HCT116 (cell line): ENCODE measurements around the gene ING4. TPM values are rescaled to one million over a fixed set of nuclear protein-coding genes. Genes with fewer than 3 reads are reported as not detected.

Experiments used
- ATAC-seq: fragments of 200-7000 bp; cut with Tn5 transposase; 2 replicates; pipeline ENCODE4 v1.9.1; 2020; ENCODE audit warnings: mild to moderate bottlenecking, moderate library complexity
- BruUV-seq: library from RNA; stranded (reverse); fragments of 400-500 nt; replicated peaks from 2 replicates; lab custom pipeline; 2021; lab: Mats Ljungman, UMichigan
- CTCF ChIA-PET: fragments of 300-600 bp; sonication (Branson Sonifier 250); formaldehyde crosslinking; loops from one replicate; lab custom pipeline; 2021; ENCODE audit warnings: antibody characterized with exemption; lab: Charles Lee
- POLR2A ChIA-PET: fragments of 300-600, 350-600 bp; sonication (Branson Sonifier 250); formaldehyde crosslinking; loops from one replicate; lab custom pipeline; 2021; ENCODE audit warnings: antibody characterized with exemption; lab: Charles Lee
- RAD21 ChIA-PET, 2 experiments: fragments of 300-600 bp; sonication (Branson Sonifier 250); formaldehyde crosslinking; loops; one replicate each; lab custom pipeline; 2023; ENCODE audit warnings: low total read pairs in 2 of 2; ENCODE audit not compliant: uncharacterized antibody in 2 of 2, unreplicated experiment in 2 of 2, low non-redundant PET in 1 of 2; lab: Charles Lee
- DNase-seq: peaks from one replicate; pipeline ENCODE4 v3.0.0-alpha.2; 2010; ENCODE audit warnings: low read depth, low spot score
- H2AFZ ChIP-seq: fragments of 200-600 bp; shearing (Covaris generic), sonication (generic); 2 replicates; pipeline ENCODE4 v1.6.1; 2017; ENCODE audit warnings: low read depth, mixed run types, mixed read lengths, antibody characterized with exemption, low read length; ENCODE audit not compliant: poor library complexity, severe bottlenecking
- H3K27ac ChIP-seq: 2 replicates; pipeline ENCODE4 v1.5.1; 2012; ENCODE audit warnings: low read depth, low read length
- H3K27me3 ChIP-seq: fragments of 200-600 bp; sonication (generic); 2 replicates; pipeline ENCODE4 v1.6.1; 2016; ENCODE audit warnings: mixed run types, low read length, mixed read lengths; ENCODE audit not compliant: insufficient read depth
- H3K36me3 ChIP-seq, 2 experiments: fragments of 200-500 bp in 1 of 2; fragments of 200-600 bp in 1 of 2; sonication (Bioruptor generic) in 1 of 2; sonication (generic) in 1 of 2; 2 replicates each; pipeline versions ENCODE4 v1.5.1 to v1.6.1; 2014 to 2016; ENCODE audit warnings: low read length in 2 of 2, inconsistent platforms in 1 of 2, mixed read lengths in 1 of 2, mixed run types in 1 of 2; ENCODE audit not compliant: insufficient read depth in 2 of 2, control insufficient read depth in 1 of 2
- H3K4me1 ChIP-seq, 2 experiments: fragments of 200-600 bp in 1 of 2; sonication (generic) in 1 of 2; 2 replicates each; pipeline versions ENCODE4 v1.5.1 to v1.6.1; 2012 to 2017; ENCODE audit warnings: low read length in 2 of 2, inconsistent platforms in 1 of 2, mild to moderate bottlenecking in 1 of 2, mixed read lengths in 1 of 2, mixed run types in 1 of 2, moderate library complexity in 1 of 2; ENCODE audit not compliant: insufficient read depth in 2 of 2, control insufficient read depth in 1 of 2
- H3K4me2 ChIP-seq: fragments of 200-600 bp; sonication (generic); 2 replicates; pipeline ENCODE4 v1.6.1; 2017; ENCODE audit warnings: mixed run types, low read length, mixed read lengths
- H3K4me3 ChIP-seq, 2 experiments: fragments of 200-600 bp in 1 of 2; sonication (generic) in 1 of 2; replicated peaks in 1 of 2; 2 replicates each; pipeline ENCODE4 v1.5.1; 2011 to 2016; ENCODE audit warnings: low read length in 2 of 2, control low read depth in 1 of 2, low read depth in 1 of 2, mild to moderate bottlenecking in 1 of 2, mixed read lengths in 1 of 2, mixed run types in 1 of 2
- H3K79me2 ChIP-seq: fragments of 200-600 bp; sonication (generic); 2 replicates; pipeline ENCODE4 v1.6.1; 2017; ENCODE audit warnings: mild to moderate bottlenecking, mixed run types, low read length, moderate library complexity, mixed read lengths; ENCODE audit not compliant: insufficient read depth
- H3K9ac ChIP-seq: fragments of 200-600 bp; sonication (generic); 2 replicates; pipeline ENCODE4 v1.6.1; 2016; ENCODE audit warnings: low read length, mixed read lengths
- H3K9me2 ChIP-seq: fragments of 200-600 bp; sonication (generic), shearing (Covaris generic); 2 replicates; pipeline ENCODE4 v1.6.1; 2017; ENCODE audit warnings: mixed run types, mild to moderate bottlenecking, moderate library complexity; ENCODE audit not compliant: insufficient read depth
- H3K9me3 ChIP-seq, 2 experiments: fragments of 200-500 bp in 1 of 2; fragments of 200-600 bp in 1 of 2; sonication (Bioruptor generic) in 1 of 2; sonication (generic) in 1 of 2; 2 replicates each; pipeline ENCODE4 v1.6.1; 2014 to 2017; ENCODE audit warnings: low read length in 2 of 2, mixed read lengths in 2 of 2, inconsistent platforms in 1 of 2, low read depth in 1 of 2, mild to moderate bottlenecking in 1 of 2, mixed run types in 1 of 2, moderate library complexity in 1 of 2; ENCODE audit not compliant: control insufficient read depth in 1 of 2, insufficient read depth in 1 of 2
- H4K20me1 ChIP-seq: fragments of 200-600 bp; sonication (generic), shearing (Covaris generic); 2 replicates; pipeline ENCODE4 v1.6.1; 2017; ENCODE audit warnings: mixed run types, mild to moderate bottlenecking, moderate library complexity; ENCODE audit not compliant: insufficient read depth
- ATF3 ChIP-seq: IDR thresholded peaks from 2 replicates; pipeline ENCODE4 v1.6.1; 2012
- CTCF ChIP-seq, 3 experiments: fragments of 200-600 bp in 1 of 3; sonication (generic) in 1 of 3; IDR thresholded peaks in 2 of 3; conservative IDR thresholded peaks in 1 of 3; 2 replicates each; pipeline ENCODE4 v1.5.1; 2012 to 2017; ENCODE audit warnings: low read depth in 2 of 3, low read length in 2 of 3, antibody characterized with exemption in 1 of 3, borderline replicate concordance in 1 of 3, control low read depth in 1 of 3, mild to moderate bottlenecking in 1 of 3, mixed read lengths in 1 of 3, mixed run types in 1 of 3, moderate library complexity in 1 of 3; ENCODE audit not compliant: insufficient read depth in 1 of 3
- FOSL1 ChIP-seq: IDR thresholded peaks from 2 replicates; pipeline ENCODE4 v1.6.1; 2012; ENCODE audit warnings: low read depth
- POLR2AphosphoS5 ChIP-seq: IDR thresholded peaks from 2 replicates; pipeline ENCODE4 v1.6.1; 2011; ENCODE audit warnings: mild to moderate bottlenecking, low read depth, low read length, moderate library complexity
- SRF ChIP-seq: IDR thresholded peaks from 2 replicates; pipeline ENCODE4 v1.6.1; 2012; ENCODE audit warnings: low read depth
- ZBTB33 ChIP-seq: IDR thresholded peaks from 2 replicates; pipeline ENCODE4 v1.6.1; 2011; ENCODE audit warnings: mild to moderate bottlenecking, low read length, moderate library complexity; ENCODE audit not compliant: insufficient replicate concordance; ENCODE audit errors: extremely low read depth
- ZNF274 ChIP-seq: fragments of 200-500 bp; sonication (Bioruptor generic); IDR thresholded peaks from 2 replicates; pipeline ENCODE4 v1.6.1; 2014; ENCODE audit warnings: mild to moderate bottlenecking, low read depth, low read length, inconsistent platforms
- intact Hi-C: fragments of 100-400 bp; cut with micrococcal nuclease; formaldehyde crosslinking; loops from 2 replicates; pipeline ENCODE4 v1.10.0; 2022
- total RNA-seq: library from RNA; stranded (reverse); gene quantifications from one replicate; pipeline ENCODE4 v1.2.1, GENCODE V29; 2021; ENCODE audit not compliant: unreplicated experiment

Gene ING4
- total RNA-seq, 1 experiment from 2014 or later: 17.9 TPM

GRCh38 chr12:6699259-6699988, 36.5 kb upstream of the ING4 start:
- Histone ChIP-seq H3K4me2 (no peak overlapping the region), H2AFZ (no peak overlapping the region), H3K27me3 (no peaks in the 10 kb centered on the region), H3K9me3 (no peaks in the 10 kb centered on the region), H3K9me2 (no peaks in the 10 kb centered on the region), H4K20me1 (no peaks in the 10 kb centered on the region), H3K36me3 (no peaks in the 10 kb centered on the region), H3K4me3 (no peak overlapping the region), H3K4me1 (peaks cover 0 to 9% of the 10 kb centered on the region in 2 experiments; a peak in 2 of 4 replicates), H3K9ac (no peak overlapping the region), H3K79me2 (no peaks in the 10 kb centered on the region), H3K27ac (no peak overlapping the region)
- DNase-seq (no peak), ATAC-seq (no peak)
- ChIA-PET POLR2A (interaction anchor here (2.0 kb wide), 1 partner anchor 10 kb away, joined by 7 read pairs; the partner anchor contains the start of gene ZNF384), RAD21 (no interaction called here), CTCF (interaction anchor here (1.4 to 1.7 kb wide), 3 partner anchors 10 to 162 kb away, joined by 3 to 6 read pairs (median 4); partner anchors contain the start of gene ZNF384)
- TF ChIP-seq POLR2AphosphoS5: no peak
- no peak for TF ChIP-seq SRF
- TF ChIP-seq ZBTB33: no peak
- no peak for TF ChIP-seq CTCF (IDR thresholded peaks at IDR 0.05 in 2 of 3, conservative IDR thresholded peaks at IDR 0.05 in 1 of 3; ENCODE audit: borderline replicate concordance in 1 of 3, insufficient read depth in 1 of 3, low read depth in 2 of 3, low read length in 2 of 3)
- TF ChIP-seq FOSL1: no peak
- TF ChIP-seq ATF3: no peak
- no peak for TF ChIP-seq ZNF274
- intact Hi-C loops: no loop called here
- no TSS peak for BruUV-seq
